ENCODE measurements around the gene EPHB2. TPM values are rescaled to one million over a fixed set of nuclear protein-coding genes. Genes with fewer than 3 reads are reported as not detected.

Gene EPHB2
- total RNA-seq, 2 experiments from 2014 or later = 0.08 TPM; not detected in 1

- Mint-ChIP-seq H3K9me3 (no peaks in the 10 kb centered on the region), H3K36me3 (ENCODE audit: low read depth) (no peaks in the 10 kb centered on the region), H3K27me3 (peaks cover 6% of the 10 kb centered on the region), H3K4me1 (ENCODE audit: low read depth) (no peaks in the 10 kb centered on the region), H3K4me3 (no peak overlapping the region), H3K27ac (no peak overlapping the region)
- H3K4me1 ChIP-seq (ENCODE audit: insufficient read depth, low read length) = no peaks in the 10 kb centered on the region
- no peak for DNase-seq
- H3K9me3 ChIP-seq (ENCODE audit: control insufficient read depth in 1 of 2, insufficient read depth in 1 of 2, low read length in 2 of 2) = no peaks in the 10 kb centered on the region
- peaks cover 0 to 3% of the 10 kb centered on the region in 2 experiments for H3K27me3 ChIP-seq (ENCODE audit: control insufficient read depth in 1 of 2, insufficient read depth in 2 of 2, low read length in 2 of 2)
- TF ChIP-seq CTCF (IDR thresholded peaks at IDR 0.05) = no peak
- H3K27ac ChIP-seq (ENCODE audit: low read depth in 1 of 2, low read length in 2 of 2) = no peak overlapping the region
- intact Hi-C loops (cut with DNase I, micrococcal nuclease) = no loop called here
- H3K4me3 ChIP-seq (ENCODE audit: low read length) = no peak overlapping the region
- H3K36me3 ChIP-seq (ENCODE audit: insufficient read depth, low read length) = no peaks in the 10 kb centered on the region
- CTCF ChIA-PET = no interaction called here
- POLR2A ChIA-PET = no interaction called here
- ATAC-seq (ENCODE audit: poor library complexity) = no peak
These were observed 86.0 kb downstream of the EPHB2 start for GRCh38 chr1:22796642-22797041.

GRCh38 chr1:22798083-22798482, 87.4 kb downstream of the EPHB2 start:
- CTCF ChIA-PET = no interaction called here
- H3K4me3 Mint-ChIP-seq = no peak overlapping the region
- no peaks in the 10 kb centered on the region for H3K36me3 ChIP-seq (ENCODE audit: insufficient read depth, low read length)

GRCh38 chr1:22799971-22800370, 89.3 kb downstream of the EPHB2 start:
- TF ChIP-seq CTCF (IDR thresholded peaks at IDR 0.05) = no peak
- ATAC-seq (ENCODE audit: poor library complexity) = no peak
- Mint-ChIP-seq H3K4me3 (no peak overlapping the region), H3K9me3 (no peaks in the 10 kb centered on the region), H3K4me1 (ENCODE audit: low read depth) (no peaks in the 10 kb centered on the region), H3K27ac (no peak overlapping the region), H3K27me3 (peaks cover 6% of the 10 kb centered on the region), H3K36me3 (ENCODE audit: low read depth) (no peaks in the 10 kb centered on the region)
- DNase-seq = no peak
- intact Hi-C loops (cut with DNase I, micrococcal nuclease) = no loop called here
- ChIA-PET CTCF (no interaction called here), POLR2A (no interaction called here)
- Histone ChIP-seq H3K27ac (ENCODE audit: low read depth in 1 of 2, low read length in 2 of 2) (no peak overlapping the region), H3K27me3 (ENCODE audit: control insufficient read depth in 1 of 2, insufficient read depth in 2 of 2, low read length in 2 of 2) (no peaks in the 10 kb centered on the region), H3K9me3 (ENCODE audit: control insufficient read depth in 1 of 2, insufficient read depth in 1 of 2, low read length in 2 of 2) (no peaks in the 10 kb centered on the region), H3K36me3 (ENCODE audit: insufficient read depth, low read length) (no peaks in the 10 kb centered on the region), H3K4me3 (ENCODE audit: low read length) (no peak overlapping the region), H3K4me1 (ENCODE audit: insufficient read depth, low read length) (no peaks in the 10 kb centered on the region)

More at GRCh38 chr1:22798083-22798482, 87.4 kb downstream of the EPHB2 start:
- Histone ChIP-seq H3K4me1 (ENCODE audit: insufficient read depth, low read length) (no peaks in the 10 kb centered on the region), H3K9me3 (ENCODE audit: control insufficient read depth in 1 of 2, insufficient read depth in 1 of 2, low read length in 2 of 2) (no peaks in the 10 kb centered on the region), H3K4me3 (ENCODE audit: low read length) (no peak overlapping the region), H3K27ac (ENCODE audit: low read depth in 1 of 2, low read length in 2 of 2) (no peak overlapping the region), H3K27me3 (ENCODE audit: control insufficient read depth in 1 of 2, insufficient read depth in 2 of 2, low read length in 2 of 2) (peaks cover 0 to 3% of the 10 kb centered on the region in 2 experiments)
- POLR2A ChIA-PET = no interaction called here
- Mint-ChIP-seq H3K27ac (no peak overlapping the region), H3K4me1 (ENCODE audit: low read depth) (no peaks in the 10 kb centered on the region), H3K9me3 (no peaks in the 10 kb centered on the region), H3K27me3 (peaks cover 6% of the 10 kb centered on the region), H3K36me3 (ENCODE audit: low read depth) (no peaks in the 10 kb centered on the region)
- ATAC-seq (ENCODE audit: poor library complexity) (no peak), DNase-seq (no peak)
- intact Hi-C loops (cut with DNase I, micrococcal nuclease) = no loop called here
- TF ChIP-seq CTCF (IDR thresholded peaks at IDR 0.05) = no peak
